ENCODE results near the gene PLD1.

The PLD1 gene

GRCh38 chr3:171732756-171733155 is 77.5 kb downstream of the PLD1 start:
- TF ChIP-seq, protein P1, sequence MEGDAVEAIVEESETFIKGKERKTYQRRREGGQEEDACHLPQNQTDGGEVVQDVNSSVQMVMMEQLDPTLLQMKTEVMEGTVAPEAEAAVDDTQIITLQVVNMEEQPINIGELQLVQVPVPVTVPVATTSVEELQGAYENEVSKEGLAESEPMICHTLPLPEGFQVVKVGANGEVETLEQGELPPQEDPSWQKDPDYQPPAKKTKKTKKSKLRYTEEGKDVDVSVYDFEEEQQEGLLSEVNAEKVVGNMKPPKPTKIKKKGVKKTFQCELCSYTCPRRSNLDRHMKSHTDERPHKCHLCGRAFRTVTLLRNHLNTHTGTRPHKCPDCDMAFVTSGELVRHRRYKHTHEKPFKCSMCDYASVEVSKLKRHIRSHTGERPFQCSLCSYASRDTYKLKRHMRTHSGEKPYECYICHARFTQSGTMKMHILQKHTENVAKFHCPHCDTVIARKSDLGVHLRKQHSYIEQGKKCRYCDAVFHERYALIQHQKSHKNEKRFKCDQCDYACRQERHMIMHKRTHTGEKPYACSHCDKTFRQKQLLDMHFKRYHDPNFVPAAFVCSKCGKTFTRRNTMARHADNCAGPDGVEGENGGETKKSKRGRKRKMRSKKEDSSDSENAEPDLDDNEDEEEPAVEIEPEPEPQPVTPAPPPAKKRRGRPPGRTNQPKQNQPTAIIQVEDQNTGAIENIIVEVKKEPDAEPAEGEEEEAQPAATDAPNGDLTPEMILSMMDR (IDR thresholded peaks at IDR 0.05; ENCODE audit: borderline replicate concordance, insufficient read depth, low read depth, low read length): no peak
- H3K4me3 ChIP-seq (ENCODE audit: low read depth, low read length): no peak overlapping the region

- TF ChIP-seq, protein P1 (IDR thresholded peaks at IDR 0.05; ENCODE audit: borderline replicate concordance, insufficient read depth, low read depth, low read length): no peak
- H3K4me3 ChIP-seq (ENCODE audit: low read depth, low read length): no peak overlapping the region
Observed at GRCh38 chr3:171731691-171732090, 78.6 kb downstream of the PLD1 start.

GRCh38 chr3:171729452-171730334 is 80.6 kb downstream of the PLD1 start:
- H3K4me3 ChIP-seq (ENCODE audit: low read depth, low read length): no peak overlapping the region
- TF ChIP-seq, protein P1 (IDR thresholded peaks at IDR 0.05; ENCODE audit: borderline replicate concordance, insufficient read depth, low read depth, low read length): no peak

DNA sequence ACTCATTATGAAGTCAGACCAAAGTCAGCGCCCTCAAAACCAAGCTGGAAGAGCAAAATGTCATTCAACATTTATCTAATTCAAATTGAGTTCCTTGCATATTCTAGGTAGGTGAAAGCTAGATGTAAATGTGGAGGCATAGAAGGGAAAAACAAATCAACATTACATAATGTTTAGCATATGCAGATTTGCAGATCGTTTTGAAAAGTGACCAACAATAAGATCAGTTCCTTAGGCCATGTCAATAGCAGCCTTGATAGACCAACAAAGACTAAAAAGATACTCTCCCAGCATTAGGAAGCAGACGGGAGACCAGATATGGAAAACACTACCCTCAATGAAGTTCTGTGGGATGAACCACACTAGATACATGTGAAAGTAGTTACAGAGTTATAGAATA is 83.0 kb downstream of the PLD1 start:
- TF ChIP-seq, protein P1 (IDR thresholded peaks at IDR 0.05; ENCODE audit: borderline replicate concordance, insufficient read depth, low read depth, low read length): no peak
- H3K4me3 ChIP-seq (ENCODE audit: low read depth, low read length): no peak overlapping the region

GRCh38 chr3:171718493-171719185 is 91.6 kb downstream of the PLD1 start:
- TF ChIP-seq, protein P1 (IDR thresholded peaks at IDR 0.05; ENCODE audit: borderline replicate concordance, insufficient read depth, low read depth, low read length): no peak
- no peak overlapping the region for H3K4me3 ChIP-seq (ENCODE audit: low read depth, low read length)

- no peak overlapping the region for H3K4me3 ChIP-seq (ENCODE audit: low read depth, low read length)
- TF ChIP-seq, protein P1 (IDR thresholded peaks at IDR 0.05; ENCODE audit: borderline replicate concordance, insufficient read depth, low read depth, low read length): no peak
Observed at GRCh38 chr3:171715155-171715554, 95.1 kb downstream of the PLD1 start.

All from GM12875 (cell line).